ENCODE measurements around the gene ATP9B.

The ATP9B gene

DNA sequence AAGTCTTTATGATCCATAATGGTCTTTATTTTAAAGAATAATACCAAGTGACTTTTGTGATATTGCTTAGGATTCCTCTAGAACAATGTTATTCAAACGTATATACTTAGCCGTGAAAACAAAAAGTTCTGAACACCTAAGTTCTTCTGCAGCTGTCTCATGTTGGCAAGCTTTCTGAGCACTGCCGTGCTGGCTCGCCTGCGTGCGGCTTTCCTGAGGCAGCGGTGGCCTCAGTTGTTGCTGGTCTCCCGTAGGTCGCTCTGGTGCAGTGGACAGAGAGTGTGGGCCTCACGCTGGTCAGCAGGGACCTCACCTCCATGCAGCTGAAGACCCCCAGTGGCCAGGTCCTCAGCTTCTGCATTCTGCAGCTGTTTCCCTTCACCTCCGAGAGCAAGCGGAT, 259.7 kb downstream of the ATP9B start:
- DNase-seq (ENCODE audit: low spot score): no peak

DNA sequence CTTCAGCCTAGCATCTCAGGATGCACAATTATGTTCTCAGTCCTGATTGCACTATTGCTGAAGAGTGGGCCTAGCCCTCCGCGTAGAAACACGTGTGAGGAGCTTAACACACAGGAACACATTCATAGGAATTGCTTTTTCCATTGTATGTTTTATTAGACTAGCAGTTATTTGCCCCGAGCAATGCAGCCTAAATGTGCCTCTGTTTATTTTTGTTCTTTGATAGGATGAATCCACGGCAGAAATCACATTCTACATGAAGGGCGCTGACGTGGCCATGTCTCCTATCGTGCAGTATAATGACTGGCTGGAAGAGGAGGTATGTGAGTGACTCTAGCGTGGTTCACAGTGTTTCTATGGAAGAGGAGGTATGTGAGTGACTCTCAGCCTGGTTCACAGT, 260.6 kb downstream of the ATP9B start:
- DNase-seq (ENCODE audit: low spot score): no peak

DNA sequence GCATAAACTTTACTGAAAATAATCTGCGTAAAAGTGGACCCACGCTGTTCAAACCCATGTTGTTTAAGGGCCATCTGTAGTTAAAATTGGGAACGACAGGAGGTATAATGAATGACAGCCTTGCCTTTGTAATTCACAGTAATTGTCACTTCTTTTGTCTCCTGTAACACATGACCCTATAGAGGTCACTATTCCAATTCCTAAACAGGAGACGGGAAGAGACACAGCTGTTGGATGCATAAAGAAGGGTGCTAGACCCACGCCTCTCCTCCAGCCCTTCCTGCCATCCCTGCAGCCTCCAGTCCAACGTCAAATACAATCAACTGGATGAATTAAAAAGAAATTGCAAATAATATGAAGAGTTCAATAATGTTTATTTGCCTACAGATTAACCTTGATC, 263.5 kb downstream of the ATP9B start:
- no peak for DNase-seq (ENCODE audit: low spot score)

DNA sequence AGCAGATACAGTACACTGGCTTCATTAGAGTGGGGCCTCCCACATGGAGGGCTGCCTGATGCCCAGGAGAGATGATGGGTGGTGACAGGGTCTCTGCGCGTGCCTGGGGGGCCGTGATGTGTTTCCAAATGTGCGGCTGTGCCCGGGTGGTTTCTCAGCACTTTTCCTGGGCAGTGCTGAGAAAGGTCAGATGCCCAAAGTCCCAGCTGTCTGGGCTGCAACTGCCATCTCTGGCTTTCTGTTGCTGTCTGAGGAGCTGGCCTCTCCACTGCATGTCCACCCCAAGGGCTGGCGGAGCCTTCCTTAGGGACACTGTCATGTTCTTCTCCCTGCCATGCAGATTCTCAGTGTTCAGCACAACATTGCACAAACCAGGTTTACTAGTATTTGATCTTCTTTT, 263.9 kb downstream of the ATP9B start:
- no peak for DNase-seq (ENCODE audit: low spot score)

DNA sequence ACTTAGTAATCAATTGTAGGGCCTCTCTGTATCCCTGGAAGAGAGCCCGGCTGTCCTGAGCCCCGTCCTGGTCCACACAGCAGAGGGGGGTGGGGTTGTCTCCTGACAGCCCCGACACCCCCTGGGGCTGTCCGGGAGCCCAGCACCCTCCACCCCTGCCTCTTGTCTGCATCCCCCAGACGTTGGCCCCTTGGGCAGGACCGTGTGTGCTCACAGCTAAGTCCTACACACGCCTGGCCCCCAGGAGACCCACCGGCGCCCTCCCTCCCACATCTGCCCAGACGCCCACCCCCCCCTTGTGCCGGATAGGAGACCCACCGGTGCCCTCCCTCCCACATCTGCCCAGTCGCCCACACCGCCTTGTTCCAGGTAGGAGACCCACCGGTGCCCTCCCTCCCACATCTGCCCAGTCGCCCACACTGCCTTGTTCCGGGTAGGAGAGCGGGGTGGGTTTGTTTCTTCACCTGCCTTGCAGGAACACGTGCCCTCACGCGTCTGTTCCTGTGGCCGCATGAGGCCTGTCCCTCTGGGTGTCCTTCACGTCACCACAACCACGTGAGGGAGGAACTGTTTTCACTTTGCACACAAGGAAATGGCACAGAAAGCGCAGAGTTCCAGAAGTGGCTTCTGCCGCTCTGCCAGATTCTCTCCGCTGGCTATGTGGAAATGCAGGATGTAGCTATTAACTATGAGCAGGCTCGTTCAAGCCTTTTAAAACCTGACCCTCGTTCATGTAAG, 265.5 kb downstream of the ATP9B start:
- no peak for DNase-seq (ENCODE audit: low spot score)

DNA sequence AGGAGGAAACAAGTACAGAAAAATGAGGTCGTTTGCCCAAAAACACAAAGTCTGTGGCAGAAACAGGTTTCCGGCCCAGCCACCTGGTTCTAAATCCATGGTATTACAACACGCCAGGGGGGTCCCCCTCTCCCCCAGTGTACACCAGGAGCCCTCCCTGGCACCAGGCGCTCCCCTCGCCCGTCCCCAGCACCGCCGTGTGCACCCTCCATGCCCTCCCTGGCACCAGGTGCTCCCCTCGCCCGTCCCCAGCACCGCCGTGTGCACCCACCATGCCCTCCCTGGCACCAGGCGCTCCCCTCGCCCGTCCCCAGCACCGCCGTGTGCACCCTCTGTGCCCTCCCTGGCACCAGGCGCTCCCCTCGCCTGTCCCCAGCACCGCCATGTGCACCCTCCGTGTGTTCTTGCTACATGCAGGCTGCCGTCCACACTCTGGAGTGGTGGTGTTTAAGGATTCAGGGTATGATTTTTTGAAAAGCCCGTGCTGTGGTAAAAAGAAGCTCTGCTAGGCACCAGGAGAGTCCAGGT, 266.7 kb downstream of the ATP9B start:
- DNase-seq (ENCODE audit: low spot score): no peak

DNA sequence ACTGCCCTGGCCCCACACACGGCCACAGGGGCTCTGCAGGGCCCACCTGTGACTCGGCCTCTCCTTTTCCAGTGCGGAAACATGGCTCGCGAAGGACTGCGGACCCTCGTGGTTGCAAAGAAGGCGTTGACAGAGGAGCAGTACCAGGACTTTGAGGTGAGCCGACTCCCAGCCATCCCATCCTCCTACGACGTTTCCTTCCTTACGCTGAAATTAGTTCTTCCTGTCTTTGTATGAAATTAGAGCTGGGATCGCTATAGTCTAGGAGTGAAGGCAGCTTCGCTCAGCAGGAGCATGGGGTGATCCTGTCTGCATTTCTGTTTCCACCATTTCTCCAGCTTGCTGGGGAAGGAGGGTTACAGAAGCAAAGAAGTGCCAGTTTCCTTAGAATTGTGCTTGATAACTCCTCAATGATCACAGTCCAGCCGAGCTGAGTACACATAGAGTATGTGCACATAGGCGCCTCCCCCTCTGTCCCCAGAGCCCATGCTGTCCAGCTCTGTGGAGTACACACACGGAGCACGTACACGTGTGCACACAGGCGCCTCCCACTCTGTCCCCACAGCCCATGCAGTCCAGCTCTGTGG, 267.5 kb downstream of the ATP9B start:
- no peak for DNase-seq (ENCODE audit: low spot score)

DNA sequence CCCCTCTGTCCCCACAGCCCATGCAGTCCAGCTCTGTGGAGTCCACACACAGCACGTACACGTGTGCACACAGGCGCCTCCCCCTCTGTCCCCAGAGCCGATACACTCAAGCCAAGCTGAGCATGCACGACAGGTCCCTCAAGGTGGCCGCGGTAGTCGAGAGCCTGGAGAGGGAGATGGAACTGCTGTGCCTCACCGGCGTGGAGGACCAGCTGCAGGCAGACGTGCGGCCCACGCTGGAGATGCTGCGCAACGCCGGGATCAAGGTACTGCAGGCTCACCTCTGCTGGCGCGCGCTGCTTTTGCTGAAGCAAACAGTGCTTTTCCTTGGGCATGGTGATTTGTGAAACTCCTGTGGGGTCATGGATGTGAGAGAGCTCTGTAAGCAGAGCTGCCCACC, 268.0 kb downstream of the ATP9B start:
- DNase-seq (ENCODE audit: low spot score): no peak

DNA sequence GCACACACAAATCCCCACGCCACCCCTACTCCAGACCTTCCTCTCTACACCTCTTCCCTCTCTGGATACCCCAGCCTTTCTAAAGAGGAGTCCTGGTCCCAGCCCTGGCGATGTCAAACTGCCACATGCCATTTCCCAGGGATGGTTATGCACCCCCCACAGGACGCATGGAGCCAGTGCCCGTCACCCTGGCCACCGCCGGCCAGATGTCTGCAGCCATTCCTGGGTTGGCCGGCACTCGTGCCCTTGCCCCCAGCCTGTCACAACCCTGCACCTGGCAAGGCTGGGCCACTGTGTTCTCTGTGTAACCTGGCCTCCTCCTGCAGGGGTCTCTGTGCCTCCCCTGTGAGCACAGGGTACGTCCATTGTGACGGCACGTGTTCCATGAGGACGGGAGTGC, 268.4 kb downstream of the ATP9B start:
- DNase-seq (ENCODE audit: low spot score): no peak

DNA sequence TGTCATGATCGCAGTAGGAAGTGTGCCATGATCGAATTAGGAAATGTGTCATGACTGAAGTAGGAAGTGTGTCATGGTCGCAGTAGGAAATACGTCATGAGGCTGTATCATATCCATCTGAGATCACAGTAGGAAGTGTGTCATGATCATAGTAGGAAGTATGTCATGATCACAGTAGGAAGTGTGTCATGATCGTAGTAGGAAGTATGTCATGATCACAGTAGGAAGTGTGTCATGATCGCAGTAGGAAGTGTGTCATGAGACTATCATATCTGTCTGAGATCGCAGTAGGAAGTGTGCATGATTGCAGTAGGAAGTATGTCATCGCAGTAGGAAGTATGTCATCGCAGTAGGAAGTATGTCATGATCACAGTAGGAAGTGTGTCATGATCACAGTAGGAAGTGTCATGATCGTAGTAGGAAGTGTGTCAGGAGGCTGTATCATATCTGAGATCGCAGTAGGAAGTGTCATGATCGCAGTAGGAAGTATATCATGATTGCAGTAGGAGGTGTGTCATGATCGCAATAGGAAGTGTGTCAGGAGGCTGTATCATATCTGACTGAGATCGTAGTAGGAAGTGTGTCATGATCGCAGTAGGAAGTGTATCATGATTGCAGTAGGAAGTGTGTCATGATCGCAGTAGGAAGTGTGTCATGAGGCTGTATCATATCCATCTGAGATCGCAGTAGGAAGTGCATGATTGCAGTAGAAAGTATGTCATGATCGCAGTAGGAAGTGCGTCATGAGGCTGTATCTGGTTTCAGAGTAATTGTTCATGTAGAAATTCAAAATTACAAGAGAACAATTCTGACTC, 270.1 kb downstream of the ATP9B start:
- DNase-seq (ENCODE audit: low spot score): no peak

DNA sequence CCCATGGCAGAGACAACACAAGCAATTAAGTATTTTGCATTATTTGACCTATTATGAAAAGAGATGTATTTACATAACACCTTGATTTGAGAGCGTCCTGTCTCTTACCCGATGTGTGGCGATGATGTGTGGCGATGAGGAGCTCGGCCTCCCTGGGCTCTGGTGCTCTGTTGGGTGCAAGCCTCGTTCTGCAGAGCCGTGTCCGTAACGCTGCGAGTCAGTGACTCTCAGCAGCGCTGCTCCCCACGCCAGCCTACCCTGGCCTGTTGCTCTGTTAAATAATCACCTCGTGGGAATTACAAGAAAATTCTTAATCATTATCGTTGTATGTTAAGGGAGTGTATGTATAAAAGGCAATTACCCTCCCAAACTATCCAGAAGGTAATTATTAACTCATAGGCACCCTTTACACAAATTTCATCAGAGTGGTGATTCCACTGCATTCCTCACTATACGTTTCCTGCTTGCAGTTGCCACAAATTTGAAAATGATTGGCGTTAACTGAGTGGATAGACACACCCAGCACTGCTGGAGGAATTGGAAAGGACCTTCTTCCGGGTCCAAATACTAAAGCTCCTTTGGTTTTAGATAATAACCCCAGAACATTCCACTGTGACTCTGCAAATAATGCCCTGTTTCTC, 274.5 kb downstream of the ATP9B start:
- DNase-seq (ENCODE audit: low spot score): no peak

DNA sequence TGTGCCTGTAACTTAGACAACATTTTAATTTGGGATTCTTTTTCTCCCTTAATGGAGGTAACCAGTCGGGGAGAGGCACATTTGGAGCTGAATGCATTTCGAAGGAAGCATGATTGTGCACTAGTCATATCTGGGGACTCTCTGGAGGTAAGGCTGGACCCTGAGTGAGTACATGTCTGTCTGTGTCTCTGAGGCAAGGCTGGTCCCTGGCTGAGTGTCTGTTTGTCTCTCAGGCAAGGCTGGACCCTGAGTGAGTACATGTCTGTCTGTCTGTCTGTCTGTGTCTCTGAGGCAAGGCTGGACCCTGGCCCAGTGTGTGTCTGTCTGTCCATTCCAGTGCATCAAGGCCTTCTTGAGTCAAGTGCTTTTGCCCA, 275.0 kb downstream of the ATP9B start:
- no peak for DNase-seq (ENCODE audit: low spot score)

DNA sequence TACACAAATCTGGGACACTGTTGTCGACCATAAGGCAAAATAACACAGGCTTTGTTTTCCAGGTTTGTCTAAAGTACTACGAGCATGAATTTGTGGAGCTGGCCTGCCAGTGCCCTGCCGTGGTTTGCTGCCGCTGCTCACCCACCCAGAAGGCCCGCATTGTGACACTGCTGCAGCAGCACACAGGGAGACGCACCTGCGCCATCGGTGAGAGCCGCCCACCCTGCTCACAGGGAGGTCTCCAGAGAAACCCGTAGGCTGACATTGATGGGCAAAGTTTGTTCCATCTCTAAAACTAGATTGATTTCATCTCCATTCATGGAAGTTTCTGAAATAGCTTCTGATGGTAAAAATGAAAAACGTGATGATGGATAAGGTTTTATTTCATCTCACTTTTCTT, 276.2 kb downstream of the ATP9B start:
- no peak for DNase-seq (ENCODE audit: low spot score)

DNA sequence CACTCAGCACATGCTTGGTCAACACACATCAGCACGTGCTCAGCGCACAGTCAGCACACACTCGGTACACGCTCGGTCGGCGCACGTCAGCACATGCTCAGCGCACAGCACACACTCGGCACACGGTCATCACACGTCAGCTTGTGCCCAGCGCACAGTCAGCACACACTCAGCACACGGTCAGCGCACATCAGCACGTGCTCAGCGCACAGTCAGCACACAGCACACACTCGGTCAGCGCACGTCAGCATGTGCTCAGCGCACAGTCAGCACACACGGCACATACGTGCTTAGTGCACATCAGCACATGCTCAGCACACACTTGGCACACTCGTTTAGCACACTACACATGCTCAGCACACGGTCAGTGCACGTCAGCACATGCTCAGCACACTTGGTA, 276.8 kb downstream of the ATP9B start:
- no peak for DNase-seq (ENCODE audit: low spot score)

DNA sequence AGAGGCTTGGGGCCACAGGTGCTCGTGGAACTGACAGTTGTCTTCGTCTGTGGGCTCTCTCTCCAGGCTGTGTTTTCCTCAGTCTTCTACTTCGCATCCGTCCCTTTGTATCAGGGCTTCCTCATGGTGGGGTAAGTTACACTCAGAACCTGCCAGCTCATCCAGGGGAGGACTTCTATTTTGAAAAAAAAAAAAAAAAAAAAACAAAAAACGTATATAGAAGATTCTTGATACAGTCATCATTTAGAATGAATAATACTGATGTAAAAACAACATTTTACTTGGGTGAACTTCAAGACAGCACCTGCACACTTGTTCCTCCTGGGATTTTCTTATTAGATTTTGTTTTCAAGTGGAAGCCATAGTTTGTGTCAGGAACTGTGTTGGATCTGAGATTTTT, 278.9 kb downstream of the ATP9B start:
- no peak for DNase-seq (ENCODE audit: low spot score)

DNA sequence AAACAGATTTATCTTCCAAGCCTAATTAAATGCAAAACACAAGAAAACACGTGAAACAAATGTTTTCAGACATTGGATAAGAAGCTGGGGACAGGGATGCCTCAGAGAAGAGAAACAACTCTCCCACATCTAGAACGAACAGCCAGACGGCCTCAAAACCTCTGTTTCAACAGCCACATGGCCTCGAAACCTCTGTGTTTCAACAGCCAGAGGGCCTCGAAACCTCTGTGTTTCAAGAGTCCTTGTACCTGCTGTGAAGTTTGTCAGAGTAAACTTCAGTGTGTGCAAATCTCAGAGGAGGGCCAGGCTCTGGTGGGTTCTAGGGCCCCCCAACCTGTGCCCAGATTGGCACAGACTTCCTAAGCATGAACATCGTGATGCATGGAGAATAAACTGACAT, 283.2 kb downstream of the ATP9B start:
- no peak for DNase-seq (ENCODE audit: low spot score)

DNA sequence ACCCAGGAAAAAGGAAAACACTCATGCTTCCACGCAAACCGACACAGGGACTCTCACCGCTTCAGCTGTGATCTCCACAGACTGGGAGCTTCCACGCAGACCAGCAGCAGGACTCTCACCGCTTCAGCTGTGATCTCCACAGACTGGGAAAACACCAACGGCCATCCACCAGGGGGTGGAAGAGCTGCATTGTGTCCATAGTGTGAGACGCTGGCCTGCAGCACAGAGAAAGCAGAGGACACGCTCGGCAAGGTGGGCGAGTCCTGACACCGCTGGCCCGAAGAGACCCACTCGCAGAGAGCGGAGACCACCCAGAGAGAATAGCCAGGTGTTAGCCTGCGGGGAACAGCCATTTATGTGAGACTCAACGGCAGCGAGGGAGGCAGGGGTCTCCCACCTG, 284.1 kb downstream of the ATP9B start:
- no peak for DNase-seq (ENCODE audit: low spot score)

DNA sequence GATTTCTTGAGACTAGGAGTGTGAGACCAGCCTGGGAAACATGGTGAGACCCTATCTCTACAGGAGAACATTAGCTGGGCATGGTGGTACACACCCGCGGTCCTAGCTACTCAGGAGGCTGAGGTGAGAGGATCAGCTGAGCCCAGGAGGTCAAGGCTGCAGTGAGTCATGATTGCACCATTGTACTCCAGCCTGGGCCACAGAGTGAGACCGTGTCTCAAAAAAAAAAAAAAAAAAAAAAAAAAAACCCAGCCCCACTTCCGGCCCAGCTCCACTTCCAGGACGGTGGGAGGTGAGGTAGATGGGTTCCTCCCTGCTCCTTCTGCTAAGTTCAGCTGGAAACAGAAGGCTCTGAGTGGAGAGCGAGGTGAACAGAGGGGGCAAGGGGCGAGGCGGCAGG, 285.2 kb downstream of the ATP9B start:
- DNase-seq (ENCODE audit: low spot score): no peak

DNA sequence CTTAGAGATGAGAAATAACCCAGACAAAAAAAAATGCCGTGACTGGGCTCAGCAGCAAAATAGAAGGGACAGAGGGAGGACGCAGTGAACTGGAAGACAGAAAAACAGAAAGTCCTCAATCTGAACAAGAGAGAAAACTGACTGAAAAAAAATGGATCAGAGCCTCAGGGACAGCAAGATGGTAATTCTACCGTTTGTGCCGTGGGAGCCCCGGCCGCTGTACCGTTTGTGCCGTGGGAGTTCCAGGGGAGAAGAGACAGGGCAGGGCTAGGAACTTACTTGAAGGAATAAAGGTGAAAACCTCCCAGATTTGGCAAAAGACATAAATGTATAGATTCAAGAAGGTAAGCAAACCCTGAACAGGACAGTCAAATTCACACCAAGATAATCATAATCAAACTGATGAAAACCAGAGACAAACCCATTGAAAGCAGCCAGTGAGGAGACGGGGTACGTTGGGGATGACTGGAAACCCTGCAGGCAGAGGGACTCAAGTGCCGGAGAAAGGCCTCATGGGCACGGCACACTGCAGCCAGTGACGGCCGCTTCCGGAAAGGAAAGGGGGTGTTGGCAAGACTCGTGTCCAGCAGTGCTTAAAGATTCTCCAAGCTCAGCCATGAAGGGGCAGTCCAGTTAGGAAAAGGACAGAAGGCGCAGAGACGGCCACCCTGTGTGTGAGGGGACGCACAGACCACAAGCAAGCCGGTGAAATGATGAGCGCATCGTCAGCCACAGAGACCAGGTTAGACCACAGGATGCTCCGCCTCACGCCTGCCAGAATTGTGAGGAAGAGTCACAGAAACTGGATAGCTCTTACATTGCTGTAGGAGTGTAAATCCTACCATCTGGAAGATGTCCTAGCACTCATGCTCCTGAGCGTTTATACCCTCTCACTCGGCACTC, 286.5 kb downstream of the ATP9B start:
- DNase-seq (ENCODE audit: low spot score): peak; percentile 22

DNA sequence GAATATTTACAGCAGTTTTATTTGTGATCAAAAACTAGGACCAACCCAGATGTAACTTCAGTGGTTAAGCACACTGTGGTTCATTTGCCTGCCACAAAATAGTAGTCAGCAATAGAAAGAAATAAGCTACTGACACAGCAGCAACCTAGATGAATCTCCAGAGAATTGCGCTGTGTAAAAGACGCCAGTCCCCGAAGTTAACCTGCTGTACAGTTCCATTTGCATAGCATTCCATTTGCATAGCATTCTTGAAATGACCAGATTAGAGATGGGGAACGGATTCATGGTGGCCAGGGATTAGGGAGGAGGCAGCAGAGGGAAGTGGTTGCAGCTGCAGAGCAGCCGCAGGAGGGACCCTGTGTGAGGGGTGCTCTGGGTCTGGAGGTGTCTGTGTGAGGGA, 287.2 kb downstream of the ATP9B start:
- peak; percentile 70 for DNase-seq (ENCODE audit: low spot score)

DNA sequence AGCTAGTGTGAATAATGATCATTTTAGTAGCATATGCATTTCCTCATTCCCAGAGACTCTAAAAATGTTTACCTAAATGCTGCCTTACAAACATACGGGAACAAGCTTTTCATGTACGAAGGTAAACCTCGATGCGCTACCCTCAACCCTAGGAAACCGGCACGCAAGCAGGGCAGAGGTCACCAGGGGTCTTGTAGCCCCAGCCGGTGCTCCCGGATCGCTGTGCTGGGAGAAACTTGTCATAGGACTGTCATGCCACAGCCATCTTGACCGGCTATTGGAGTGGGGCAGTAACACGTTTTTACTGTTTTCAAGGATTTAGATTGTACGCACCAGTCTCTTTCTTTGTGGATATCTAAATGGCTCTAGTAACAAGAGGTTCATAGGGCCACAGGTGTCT, 291.7 kb downstream of the ATP9B start:
- no peak for DNase-seq (ENCODE audit: low spot score)
